Neuron (in vitro differentiated cells): ENCODE data around the gene KRTAP4-9.
"Not testable (repeated sequence)": the region's sequence is repeated elsewhere in the genome, so short reads cannot be mapped to it uniquely, and the experiment has no call there.

Experiments used
- H2AFZ ChIP-seq: one replicate; pipeline ENCODE4 v1.6.1; 2013; ENCODE audit warnings: low read depth, mild to moderate bottlenecking, inconsistent platforms, low read length, moderate library complexity
- H3K27me3 ChIP-seq: one replicate; pipeline ENCODE4 v1.6.1; 2013; ENCODE audit warnings: low read length; ENCODE audit not compliant: insufficient read depth
- H3K36me3 ChIP-seq: one replicate; pipeline ENCODE4 v1.6.1; 2013; ENCODE audit warnings: low read length; ENCODE audit not compliant: insufficient read depth
- H3K4me1 ChIP-seq: one replicate; pipeline ENCODE4 v1.6.1; 2013; ENCODE audit warnings: low read length; ENCODE audit not compliant: insufficient read depth
- H3K4me3 ChIP-seq: 2 replicates; pipeline ENCODE4 v1.5.1; 2013; ENCODE audit warnings: mild to moderate bottlenecking, low read length, moderate library complexity
- H3K9me3 ChIP-seq: one replicate; pipeline ENCODE4 v1.6.1; 2013; ENCODE audit warnings: low read length

KRTAP4-9 gene

DNA sequence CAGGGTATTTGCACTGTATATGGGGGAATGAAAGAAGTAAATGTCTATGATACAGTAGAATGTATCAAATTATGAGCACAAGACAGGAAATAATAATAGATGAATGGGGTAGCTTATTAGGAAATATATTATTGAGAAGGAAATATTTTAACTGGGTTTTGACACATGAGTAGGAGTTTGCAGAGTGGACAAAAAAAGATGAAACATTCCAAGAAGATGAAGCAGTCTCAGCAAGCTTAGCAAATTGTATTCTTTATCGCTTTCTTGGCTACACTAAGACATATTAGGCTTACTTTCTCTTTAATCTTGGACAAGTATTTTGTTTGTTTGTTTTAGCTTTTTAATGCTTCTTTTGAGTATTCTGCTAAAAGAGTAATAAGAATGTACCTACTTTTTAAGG is 1.3 kb upstream of the KRTAP4-9 start:
- H2AFZ ChIP-seq, result no peak overlapping the region
- no peaks in the 10 kb centered on the region for H3K9me3 ChIP-seq
- H3K27me3 ChIP-seq, result no peaks in the 10 kb centered on the region
- no peaks in the 10 kb centered on the region for H3K36me3 ChIP-seq
- H3K4me1 ChIP-seq, result no peaks in the 10 kb centered on the region
- no peak overlapping the region for H3K4me3 ChIP-seq

DNA sequence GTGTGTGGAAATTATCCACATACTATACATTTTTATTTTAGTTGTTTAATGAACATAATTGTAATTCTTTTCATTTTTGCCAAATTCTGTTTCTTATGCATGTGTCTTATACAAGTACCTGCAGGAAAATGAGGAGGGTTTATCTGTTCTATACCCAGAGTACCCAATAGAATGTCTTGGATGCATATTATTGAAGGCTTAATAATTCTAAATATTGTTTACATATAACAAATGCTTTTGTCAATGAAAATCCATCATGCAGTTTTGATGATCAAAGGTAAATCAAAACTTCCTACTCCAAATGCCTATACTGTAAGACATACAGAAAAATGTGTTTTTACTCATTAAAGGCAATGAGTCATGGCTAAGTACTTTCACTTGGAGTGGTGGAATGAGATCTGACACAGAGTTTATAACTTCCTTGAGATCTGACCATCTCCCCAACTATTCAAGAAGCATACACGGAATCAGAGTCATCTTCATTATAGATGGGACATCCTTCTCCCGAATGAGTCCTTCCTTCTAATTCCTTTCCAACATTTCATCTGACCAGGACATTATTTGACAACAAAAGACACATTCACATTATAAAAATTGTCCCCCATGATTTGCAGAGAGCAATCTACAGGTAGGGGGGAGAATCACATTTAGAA is 677 bp upstream of the KRTAP4-9 start:
- not testable (repeated sequence) for H3K4me3 ChIP-seq, H3K36me3 ChIP-seq, H2AFZ ChIP-seq, H3K27me3 ChIP-seq, H3K9me3 ChIP-seq, H3K4me1 ChIP-seq

- no peaks in the 10 kb centered on the region for H3K4me1 ChIP-seq
- no peaks in the 10 kb centered on the region for H3K36me3 ChIP-seq
- no peak overlapping the region for H3K4me3 ChIP-seq
- H2AFZ ChIP-seq, result no peak overlapping the region
- H3K27me3 ChIP-seq, result no peaks in the 10 kb centered on the region
- no peaks in the 10 kb centered on the region for H3K9me3 ChIP-seq
Observed at GRCh38 chr17:41107941-41108450, 2.8 kb downstream of the KRTAP4-9 start.

GRCh38 chr17:41108728-41109386 is 3.7 kb downstream of the KRTAP4-9 start:
- H3K27me3 ChIP-seq, H3K4me1 ChIP-seq, H3K36me3 ChIP-seq, H3K9me3 ChIP-seq, H3K4me3 ChIP-seq, H2AFZ ChIP-seq: not testable (repeated sequence)

DNA sequence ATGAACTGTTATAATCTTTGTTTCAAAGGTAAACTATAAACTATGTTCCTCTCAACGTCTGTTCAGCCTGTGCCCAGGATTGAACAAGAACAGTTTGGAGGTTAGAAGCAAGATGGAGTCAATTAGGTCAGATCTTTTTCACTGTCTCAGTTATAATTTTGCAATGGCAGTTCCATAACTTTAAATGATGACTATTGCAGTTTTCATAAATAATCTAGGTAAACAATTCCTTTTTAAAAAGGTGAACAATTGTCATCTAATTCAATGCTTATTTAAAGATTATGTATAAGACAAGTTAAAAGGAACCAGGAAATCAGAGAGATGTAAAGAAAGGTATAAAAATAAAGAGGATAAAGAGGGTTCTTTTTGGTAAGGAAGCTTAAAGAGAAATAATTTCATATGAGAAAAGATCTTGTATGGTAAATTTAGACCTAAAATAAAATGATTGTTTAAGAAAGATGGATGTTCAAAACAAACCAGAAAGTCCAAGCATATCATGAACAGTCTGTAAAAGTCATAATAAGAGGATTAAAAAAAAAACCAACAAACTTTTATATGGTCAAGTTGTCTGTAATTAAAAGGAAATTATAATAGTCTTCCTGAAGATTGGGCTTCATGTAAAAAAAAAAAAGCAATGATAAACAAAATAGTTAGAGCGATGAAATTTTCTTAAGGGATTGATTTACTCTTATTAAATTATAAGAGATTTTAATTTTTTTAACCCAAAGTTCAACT is 6.1 kb downstream of the KRTAP4-9 start:
- peaks cover 7% of the 10 kb centered on the region for H3K4me1 ChIP-seq
- H3K9me3 ChIP-seq, result no peaks in the 10 kb centered on the region
- H3K36me3 ChIP-seq, result no peaks in the 10 kb centered on the region
- H2AFZ ChIP-seq, result no peak overlapping the region
- H3K4me3 ChIP-seq, result no peak overlapping the region
- peaks cover under 1% of the 10 kb centered on the region for H3K27me3 ChIP-seq

- Histone ChIP-seq H3K4me3 (no peak overlapping the region), H3K36me3 (no peaks in the 10 kb centered on the region), H3K4me1 (peaks cover 7% of the 10 kb centered on the region), H2AFZ (no peak overlapping the region), H3K27me3 (peaks cover 2% of the 10 kb centered on the region), H3K9me3 (no peaks in the 10 kb centered on the region)
Observed at GRCh38 chr17:41116297-41116696, 11.1 kb downstream of the KRTAP4-9 start.

DNA sequence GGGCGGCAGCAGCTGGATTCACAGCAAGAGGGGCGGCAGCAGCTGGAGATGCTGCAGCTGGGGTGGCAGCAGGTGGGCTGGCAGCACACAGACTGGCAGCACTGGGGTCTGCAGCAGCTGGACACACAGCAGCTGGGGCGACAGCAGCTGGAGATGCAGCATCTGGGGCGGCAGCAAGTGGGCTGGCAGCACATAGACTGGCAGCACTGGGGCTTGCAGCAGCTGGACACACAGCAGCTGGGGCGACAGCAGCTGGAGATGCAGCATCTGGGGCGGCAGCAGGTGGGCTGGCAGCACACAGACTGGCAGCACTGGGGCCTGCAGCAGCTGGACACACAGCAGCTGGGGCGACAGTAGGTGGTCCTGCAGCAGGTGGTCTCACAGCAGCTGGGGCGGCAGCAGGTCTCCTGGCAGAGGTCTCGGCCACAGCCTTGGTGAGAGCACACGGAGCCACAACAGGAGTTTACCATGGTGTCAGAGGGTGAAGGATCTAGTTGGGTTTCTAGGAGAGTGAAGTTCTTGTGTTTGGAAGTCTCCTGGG is 12.7 kb downstream of the KRTAP4-9 start, which contains the start of gene KRTAP4-11:
TSS of gene KRTAP4-11 (minus strand) at position 528 of the 541 bp plus-strand sequence. CDS start at position 470, 58 bp downstream.
- H3K9me3 ChIP-seq, H3K4me3 ChIP-seq, H3K36me3 ChIP-seq, H3K4me1 ChIP-seq, H3K27me3 ChIP-seq, H2AFZ ChIP-seq: not testable (repeated sequence)

DNA sequence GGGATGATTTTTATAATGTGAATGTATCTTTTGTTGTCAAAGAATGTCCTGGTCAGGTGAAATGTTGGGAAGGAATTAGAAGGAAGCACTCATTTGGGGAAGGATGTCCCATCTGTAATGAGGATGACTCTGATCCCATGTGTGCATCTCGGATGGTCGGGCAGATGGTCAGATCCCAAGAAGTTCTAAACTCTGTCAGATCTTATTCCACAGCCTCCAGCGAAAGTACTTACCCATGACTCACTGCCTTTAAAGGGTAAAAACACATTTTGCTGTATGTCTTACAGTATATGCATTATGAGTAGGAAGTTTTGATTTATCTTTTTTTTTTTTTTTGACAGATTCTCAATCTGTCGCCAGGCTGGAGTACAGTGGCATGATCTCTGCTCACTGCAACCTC is 13.5 kb downstream of the KRTAP4-9 start:
- Histone ChIP-seq H3K4me3 (no peak overlapping the region), H3K4me1 (peaks cover 7% of the 10 kb centered on the region), H2AFZ (no peak overlapping the region), H3K36me3 (no peaks in the 10 kb centered on the region), H3K9me3 (no peaks in the 10 kb centered on the region), H3K27me3 (peaks cover 2% of the 10 kb centered on the region)

DNA sequence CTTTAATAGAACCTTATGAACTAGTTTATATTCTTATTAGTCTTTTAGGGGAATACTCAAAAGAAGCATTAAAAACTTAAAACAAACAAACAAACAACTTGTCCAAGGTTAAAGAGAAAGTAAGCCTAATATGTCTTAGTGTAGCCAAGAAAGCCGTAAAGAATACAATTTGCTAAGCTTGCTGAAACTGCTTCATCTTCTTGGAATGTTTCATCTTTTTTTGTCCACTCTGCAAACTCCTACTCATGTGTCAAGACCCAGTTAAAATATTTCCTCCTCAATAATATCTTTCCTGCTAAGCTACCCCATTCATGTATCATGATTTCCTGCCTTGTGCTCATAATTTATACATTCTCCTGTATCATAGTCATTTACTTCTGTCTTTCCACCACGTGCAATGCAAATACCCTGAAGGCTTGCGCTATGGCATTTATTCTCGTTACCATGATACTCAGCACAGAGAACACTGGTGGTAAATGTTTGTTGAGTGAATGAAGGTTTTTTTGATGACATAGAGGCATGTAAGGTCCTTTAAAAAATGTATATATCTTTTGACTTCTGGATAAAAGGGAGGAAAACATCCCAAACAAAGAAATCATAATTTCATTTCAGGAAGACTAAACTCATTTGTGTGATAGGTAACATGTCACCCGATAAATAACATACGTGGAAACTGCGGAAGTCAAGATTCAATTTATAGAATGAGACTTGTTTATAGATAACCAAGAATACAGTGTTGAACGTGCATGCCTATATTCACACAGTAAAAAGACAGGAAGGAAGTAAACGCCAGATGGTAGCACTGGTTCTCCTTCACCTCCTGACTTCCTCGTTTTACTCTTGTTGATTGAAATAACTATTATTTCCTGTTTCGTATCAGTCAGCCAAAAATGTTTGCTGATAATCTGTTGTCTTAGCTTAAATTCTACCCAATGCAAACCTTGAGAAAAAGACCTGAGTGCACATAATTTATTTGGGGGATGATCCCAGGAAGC is 14.8 kb downstream of the KRTAP4-9 start:
- H3K36me3 ChIP-seq, H3K4me1 ChIP-seq, H3K9me3 ChIP-seq, H3K27me3 ChIP-seq, H2AFZ ChIP-seq, H3K4me3 ChIP-seq: not testable (repeated sequence)

DNA sequence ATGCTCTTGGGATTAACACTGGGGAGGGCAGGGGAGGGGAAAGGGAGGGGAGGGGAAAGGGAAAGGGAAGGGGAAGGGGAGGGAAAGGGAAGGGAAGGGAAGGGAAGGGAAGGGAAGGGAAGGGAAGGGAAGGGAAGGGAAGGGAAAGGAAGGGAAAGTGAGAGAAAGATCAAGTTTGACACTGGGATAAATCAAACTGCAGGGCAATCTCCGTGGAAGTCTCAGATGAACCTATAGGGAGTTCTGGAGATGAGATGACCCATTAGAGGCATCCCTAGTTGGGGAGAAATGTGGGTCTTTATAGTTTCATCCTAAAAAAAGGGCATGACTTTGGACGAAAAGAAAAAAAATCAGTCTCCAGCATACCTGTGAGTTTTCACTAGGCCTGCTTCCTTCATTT is 16.6 kb downstream of the KRTAP4-9 start:
- no peaks in the 10 kb centered on the region for H3K36me3 ChIP-seq
- H3K9me3 ChIP-seq, result no peaks in the 10 kb centered on the region
- no peak overlapping the region for H2AFZ ChIP-seq
- H3K4me3 ChIP-seq, result no peak overlapping the region
- H3K4me1 ChIP-seq, result no peaks in the 10 kb centered on the region
- no peaks in the 10 kb centered on the region for H3K27me3 ChIP-seq

DNA sequence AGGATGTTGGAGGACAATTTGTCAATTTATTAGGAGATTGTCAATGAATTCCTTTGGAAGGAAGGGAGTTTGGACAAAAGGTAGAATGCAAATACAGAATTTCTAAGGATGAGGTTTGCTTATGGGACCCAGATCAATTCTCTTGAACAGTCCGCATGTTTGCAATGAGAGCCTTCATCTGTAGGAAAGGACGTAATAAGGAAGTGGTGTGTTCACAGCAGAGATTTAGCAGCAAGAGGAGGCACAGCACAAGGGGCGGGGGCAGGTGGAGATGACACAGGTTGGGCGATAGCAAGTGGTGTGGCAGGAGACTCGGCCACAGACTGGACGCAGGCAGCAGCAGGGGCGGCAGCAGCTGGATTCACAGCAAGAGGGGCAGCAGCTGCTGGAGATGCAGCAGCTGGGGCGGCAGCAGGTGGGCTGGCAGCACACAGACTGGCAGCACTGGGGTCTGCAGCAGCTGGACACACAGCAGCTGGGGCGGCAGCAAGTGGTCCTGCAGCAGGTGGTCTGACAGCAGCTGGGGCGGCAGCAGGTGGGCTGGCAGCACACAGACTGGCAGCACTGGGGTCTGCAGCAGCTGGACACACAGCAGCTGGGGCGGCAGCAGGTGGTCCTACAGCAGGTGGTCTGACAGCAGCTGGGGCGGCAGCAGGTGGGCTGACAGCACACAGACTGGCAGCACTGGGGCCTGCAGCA is 18.3 kb downstream of the KRTAP4-9 start:
- not testable (repeated sequence) for H3K36me3 ChIP-seq, H2AFZ ChIP-seq, H3K4me3 ChIP-seq, H3K4me1 ChIP-seq, H3K27me3 ChIP-seq, H3K9me3 ChIP-seq

DNA sequence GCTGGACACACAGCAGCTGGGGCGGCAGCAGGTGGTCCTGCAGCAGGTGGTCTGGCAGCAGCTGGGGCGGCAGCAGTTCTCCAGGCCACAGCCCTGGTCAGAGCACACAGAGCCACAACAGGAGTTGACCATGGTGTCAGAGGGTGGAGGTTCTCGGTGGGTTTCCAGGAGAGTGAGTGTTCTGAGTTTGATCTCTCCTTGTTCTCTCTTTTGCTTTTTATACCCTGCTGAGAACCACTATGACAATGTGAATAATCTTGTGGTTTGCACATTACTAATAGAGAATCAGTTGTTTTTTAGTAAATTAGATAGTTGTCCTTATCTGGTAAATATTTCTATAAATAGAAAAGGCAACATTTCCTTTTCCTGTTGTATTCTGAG is 18.8 kb downstream of the KRTAP4-9 start, which contains the start of gene KRTAP4-12:
TSS of gene KRTAP4-12 (minus strand) at position 192 of the 381 bp plus-strand sequence. CDS start at position 132, 60 bp downstream.
- H3K4me3 ChIP-seq, H3K27me3 ChIP-seq, H3K4me1 ChIP-seq, H3K36me3 ChIP-seq, H3K9me3 ChIP-seq, H2AFZ ChIP-seq: not testable (repeated sequence)
